ENCODE data around the gene ALOX12B. TPM values are rescaled to one million over a fixed set of nuclear protein-coding genes. Genes with fewer than 3 reads are reported as not detected.

ALOX12B gene
- total and polyA plus RNA-seq, 2 of the 8 experiments (the other 6 are each of a cell fraction or from before 2014, with no cell fraction given) = 0.86 TPM; not detected in 1

- TF ChIP-seq RAD21 (IDR thresholded peaks at IDR 0.05 in 1 of 2, conservative IDR thresholded peaks at IDR 0.05 in 1 of 2; ENCODE audit: low read depth in 2 of 2, low read length in 2 of 2) = no peak
- TF ChIP-seq, protein P1, sequence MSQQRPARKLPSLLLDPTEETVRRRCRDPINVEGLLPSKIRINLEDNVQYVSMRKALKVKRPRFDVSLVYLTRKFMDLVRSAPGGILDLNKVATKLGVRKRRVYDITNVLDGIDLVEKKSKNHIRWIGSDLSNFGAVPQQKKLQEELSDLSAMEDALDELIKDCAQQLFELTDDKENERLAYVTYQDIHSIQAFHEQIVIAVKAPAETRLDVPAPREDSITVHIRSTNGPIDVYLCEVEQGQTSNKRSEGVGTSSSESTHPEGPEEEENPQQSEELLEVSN (IDR thresholded peaks at IDR 0.05) = no peak
- no peak for TF ChIP-seq TAF1 (IDR thresholded peaks at IDR 0.05; ENCODE audit: low read depth, low read length)
- no peak for TF ChIP-seq SP1 (IDR thresholded peaks at IDR 0.05; ENCODE audit: low read depth, low read length)
Measured at GRCh38 chr17:8117980-8118768, 30.7 kb upstream of the ALOX12B start, which contains the start of gene ALOXE3 (continued).
